Glomerular visceral epithelial cell (primary cell): ENCODE results near the gene DHRS2.
"Not testable (repeated sequence)": the region's sequence is repeated elsewhere in the genome, so short reads cannot be mapped to it uniquely, and the experiment has no call there.

Source experiments
- DNase-seq: peaks from one replicate; pipeline ENCODE4 v3.0.0-alpha.2; 2016; ENCODE audit errors: extremely low spot score

The DHRS2 gene, protein sequence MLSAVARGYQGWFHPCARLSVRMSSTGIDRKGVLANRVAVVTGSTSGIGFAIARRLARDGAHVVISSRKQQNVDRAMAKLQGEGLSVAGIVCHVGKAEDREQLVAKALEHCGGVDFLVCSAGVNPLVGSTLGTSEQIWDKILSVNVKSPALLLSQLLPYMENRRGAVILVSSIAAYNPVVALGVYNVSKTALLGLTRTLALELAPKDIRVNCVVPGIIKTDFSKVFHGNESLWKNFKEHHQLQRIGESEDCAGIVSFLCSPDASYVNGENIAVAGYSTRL

DNA sequence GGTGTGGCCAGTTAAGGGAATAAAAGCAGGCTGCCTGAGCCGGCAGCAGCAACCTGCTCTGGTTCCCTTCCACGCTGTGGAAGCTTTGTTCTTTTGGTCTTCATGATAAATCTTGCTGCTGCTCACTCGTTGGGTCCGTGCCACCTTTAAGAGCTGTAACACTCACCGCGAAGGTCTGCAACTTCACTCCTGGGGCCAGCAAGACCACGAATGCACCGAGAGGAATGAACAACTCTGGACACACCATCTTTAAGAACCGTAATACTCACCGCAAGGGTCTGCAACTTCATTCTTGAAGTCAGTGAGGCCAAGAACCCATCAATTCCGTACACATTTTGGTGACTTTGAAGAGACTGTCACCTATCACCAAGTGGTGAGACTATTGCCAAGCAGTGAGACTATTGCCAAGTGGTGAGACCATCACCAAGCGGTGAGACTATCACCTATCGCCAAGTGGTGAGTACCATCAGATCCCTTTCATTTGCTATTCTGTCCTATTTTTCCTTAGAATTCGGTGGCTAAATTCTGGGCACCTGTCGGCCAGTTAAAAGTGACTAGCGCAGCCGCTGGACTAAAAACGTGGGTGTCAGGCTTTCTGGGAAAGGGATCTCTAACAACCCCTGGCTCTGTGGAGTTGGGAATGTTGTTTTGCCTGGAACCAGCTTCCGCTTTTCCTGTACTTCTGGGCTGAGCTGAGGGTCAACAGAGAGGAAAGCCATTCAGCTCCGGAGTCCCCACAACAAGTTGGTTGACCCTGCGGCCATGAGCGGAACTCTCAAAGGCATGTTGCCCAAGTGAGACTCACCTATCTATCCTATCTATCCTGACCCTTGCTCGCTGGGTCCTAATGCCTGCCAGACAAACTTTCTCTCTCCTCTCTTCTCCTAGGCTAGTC, at the start of gene DHRS2:
Gene DHRS2 (plus strand): TSS at position 48 of the 895 bp plus-strand sequence. CDS start 2,501 bp downstream, outside the sequence.
- no peak for DNase-seq

GRCh38 chr14:23588884-23589598, 47.1 kb upstream of the DHRS2 start:
- peak; percentile 91 for DNase-seq

DNA sequence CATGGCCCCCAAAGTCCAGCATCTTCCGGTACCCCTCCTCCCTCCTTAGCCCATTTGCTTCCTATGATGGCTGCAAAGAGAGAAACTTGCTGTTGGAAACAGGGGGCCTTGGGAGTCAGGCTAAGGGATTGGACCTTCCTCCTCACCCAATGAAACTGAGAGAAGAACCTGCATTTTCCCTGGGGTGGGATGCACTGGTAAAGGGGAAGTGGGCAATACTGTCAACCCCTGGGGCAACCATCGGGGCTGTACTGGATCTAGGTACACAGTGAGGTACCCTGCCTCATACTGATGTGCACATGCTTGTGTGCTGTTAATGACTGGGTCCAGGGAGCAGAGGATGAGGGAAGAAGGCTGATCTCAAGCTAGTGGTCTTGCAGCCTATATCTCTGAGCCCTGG, 46.6 kb upstream of the DHRS2 start:
- no peak for DNase-seq

GRCh38 chr14:23590198-23590597, 46.0 kb upstream of the DHRS2 start:
- DNase-seq: no peak

- not testable (repeated sequence) for DNase-seq
Observed at GRCh38 chr14:23594191-23594590, 42.0 kb upstream of the DHRS2 start.

DNA sequence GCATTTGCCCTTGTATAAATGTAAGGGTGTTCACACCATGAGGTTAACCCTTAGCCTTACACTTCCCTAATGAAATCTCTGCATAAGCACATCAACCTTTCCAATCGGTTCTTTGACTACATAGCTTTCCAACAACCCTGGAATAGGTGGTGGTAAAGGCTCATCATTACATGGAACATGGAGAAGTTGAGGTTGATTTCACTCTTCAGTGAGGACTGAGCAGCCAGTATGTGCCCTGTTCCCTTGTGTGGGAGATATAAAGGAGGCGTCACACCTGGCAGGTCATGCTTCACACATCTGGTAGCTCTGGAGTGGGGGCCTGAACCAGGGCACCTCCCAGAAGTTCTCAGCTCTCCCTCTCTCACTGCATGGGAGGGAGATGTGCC, 35.8 kb upstream of the DHRS2 start:
- DNase-seq: no peak

DNA sequence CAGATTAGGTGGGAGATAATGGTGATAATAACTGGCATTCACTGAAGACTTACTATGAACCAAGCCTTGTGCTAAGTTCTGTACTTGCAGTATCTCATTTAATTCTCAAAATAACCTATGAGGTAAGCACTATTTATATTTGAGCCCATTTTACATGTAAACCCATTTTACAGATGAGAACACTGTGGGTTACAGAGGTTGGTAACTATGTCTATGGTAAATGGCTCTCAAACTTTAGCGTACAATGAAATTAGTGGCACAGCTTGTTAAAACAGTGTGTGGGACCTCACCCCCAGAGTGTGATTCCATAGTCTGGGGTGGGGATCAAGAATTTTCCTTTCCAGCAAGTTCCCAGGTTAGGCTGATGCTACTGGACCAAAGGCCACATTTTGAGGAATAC, 35.4 kb upstream of the DHRS2 start:
- DNase-seq: no peak

DNA sequence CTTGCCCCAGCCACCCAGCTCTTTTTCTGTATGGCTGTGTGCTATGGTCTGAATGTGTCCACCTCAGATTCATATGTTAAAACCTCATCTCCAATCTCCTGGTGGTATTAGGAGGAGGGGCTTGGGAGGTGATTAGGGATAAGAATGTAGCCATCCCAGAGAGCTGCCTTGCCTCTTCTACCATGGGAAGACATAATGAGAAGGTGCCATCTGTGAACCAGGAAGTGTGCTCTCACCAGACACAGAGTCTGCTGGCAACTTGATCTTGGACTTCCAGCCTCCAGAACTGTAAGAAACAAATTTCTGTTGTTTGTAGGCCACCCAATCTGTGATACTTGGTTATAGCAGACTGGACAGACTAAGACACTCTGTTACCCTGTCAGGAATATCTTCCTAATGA, 34.7 kb upstream of the DHRS2 start:
- no peak for DNase-seq

GRCh38 chr14:23601845-23602180, 34.4 kb upstream of the DHRS2 start:
- peak; percentile 60 for DNase-seq

- peak; percentile 20 for DNase-seq
Observed at GRCh38 chr14:23602181-23603095, 33.7 kb upstream of the DHRS2 start.

DNA sequence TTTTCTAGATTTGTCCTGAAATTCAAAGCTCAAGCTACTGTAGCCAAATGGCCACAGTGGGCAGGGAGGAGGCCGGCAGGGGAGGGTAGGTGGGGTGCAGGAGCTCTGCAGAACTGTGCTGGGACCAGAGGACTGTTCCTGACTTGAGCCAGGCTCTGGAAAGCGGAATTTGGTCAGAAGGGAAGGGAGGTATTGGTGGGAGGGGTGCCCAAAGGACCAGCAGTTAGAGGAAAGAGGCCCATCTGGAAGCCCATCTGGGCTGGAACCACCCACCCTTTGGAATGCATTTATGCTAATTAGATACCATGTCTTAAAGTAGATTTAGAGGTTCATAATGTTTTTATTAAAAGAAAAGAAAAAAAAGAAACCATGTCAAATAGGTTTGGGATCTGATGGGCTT, 33.1 kb upstream of the DHRS2 start:
- DNase-seq: no peak

DNA sequence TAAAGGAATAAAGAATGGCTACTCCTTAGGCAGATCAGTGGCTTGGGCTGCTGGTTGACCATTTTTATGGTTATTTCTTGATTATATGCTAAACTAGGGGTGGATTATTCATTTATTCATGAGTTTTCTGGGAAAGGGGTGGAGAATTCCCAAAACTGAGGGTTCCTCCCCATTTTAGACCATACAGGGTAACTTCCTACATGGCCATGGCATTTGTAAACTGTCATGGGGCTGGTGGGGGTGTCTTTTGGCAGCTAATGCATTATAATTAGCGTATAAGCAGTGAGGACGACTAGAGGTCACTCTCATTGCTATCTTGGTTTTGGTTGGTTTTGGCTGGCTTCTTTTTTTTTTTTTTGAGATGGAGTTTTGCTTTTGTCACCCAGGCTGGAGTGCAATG, 32.0 kb upstream of the DHRS2 start:
- no peak for DNase-seq

- DNase-seq: no peak
Observed at GRCh38 chr14:23604675-23605170, 31.4 kb upstream of the DHRS2 start.

DNA sequence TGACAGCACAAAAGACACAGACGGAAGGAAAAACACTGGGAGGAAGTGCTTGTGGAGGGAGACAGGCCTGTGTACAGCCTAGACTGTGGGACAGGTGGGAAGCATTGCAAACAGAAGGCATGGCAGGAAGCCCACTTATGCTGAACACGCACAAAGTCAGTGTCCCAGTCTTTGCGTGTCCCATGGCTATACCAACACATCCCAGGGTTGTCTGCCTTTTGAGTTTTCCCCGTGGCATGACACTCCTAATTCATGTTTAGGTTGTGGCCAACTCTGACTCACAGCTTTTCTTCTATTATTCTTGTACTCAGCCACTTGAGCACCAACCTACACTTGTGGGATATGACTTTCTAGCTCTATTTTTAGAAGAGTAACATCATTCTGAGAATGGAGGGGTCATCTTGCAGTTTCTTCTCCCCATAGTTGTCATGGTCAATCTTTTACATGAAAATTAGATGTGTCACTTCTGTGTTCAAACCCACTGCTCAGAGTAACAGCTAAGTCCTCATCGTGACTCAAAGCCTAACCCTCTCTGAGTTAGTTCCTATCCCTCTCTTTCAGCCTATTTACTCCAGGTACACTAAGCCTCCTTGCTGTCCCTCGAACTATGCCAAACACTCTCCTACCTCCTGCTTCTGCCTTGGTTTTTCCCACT, 30.1 kb upstream of the DHRS2 start:
- peak; percentile 29 for DNase-seq

DNA sequence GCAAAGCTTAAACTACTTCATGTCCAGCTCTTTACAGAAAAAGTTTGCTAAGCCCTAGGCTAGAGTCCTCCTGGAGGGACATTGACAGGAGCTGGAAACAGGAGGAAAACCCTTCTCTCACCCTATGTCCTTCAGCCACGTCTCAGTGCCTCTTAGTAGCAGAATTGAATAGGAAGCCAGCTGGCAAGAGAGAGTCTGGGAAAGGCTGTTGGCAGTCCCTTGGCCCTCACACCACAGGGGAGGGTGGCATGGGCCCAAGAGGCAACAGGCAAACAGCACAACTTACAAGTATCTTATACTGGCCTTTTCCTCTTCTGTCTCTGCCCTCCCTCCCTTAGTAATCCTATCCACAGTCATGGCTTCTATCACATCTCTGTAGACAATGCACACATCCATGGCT, 27.7 kb upstream of the DHRS2 start:
- no peak for DNase-seq

- DNase-seq: no peak
Observed at GRCh38 chr14:23609001-23609400, 27.2 kb upstream of the DHRS2 start.

- DNase-seq: not testable (repeated sequence)
Observed at GRCh38 chr14:23609411-23610089, 26.6 kb upstream of the DHRS2 start.

- no peak for DNase-seq
Observed at GRCh38 chr14:23610090-23610814, 25.9 kb upstream of the DHRS2 start.

DNA sequence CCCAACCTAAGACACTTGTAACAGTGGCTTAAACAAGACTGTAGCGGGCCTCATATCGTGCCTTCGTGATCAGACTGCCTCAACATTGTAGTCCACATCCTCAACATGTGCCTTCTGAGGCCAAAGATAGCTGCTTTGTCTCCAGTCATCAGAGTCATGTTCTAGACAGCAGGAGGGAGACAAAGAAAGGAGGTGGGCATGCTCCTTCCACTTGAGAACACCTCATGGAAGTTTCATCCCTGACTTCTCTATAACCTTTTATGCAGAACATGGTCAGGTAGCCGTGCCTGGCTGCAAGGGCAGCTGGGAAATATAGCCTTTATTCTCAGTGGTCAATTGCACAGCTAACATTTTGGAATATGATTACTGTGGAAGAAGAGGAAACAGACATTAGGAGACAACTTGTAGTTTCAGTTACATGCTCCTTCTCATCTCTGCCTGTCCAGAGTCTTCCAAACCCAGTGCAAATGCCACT, 25.3 kb upstream of the DHRS2 start:
- no peak for DNase-seq
